ENCODE data around the gene RRP1. TPM values are rescaled to one million over a fixed set of nuclear protein-coding genes. Genes with fewer than 3 reads are reported as not detected.

The RRP1 gene
- total and polyA plus RNA-seq, 10 of the 15 experiments (the other 5 are each of a cell fraction or from before 2014, with no cell fraction given), result 0.34 to 70.8 (median 35.1) TPM

DNA sequence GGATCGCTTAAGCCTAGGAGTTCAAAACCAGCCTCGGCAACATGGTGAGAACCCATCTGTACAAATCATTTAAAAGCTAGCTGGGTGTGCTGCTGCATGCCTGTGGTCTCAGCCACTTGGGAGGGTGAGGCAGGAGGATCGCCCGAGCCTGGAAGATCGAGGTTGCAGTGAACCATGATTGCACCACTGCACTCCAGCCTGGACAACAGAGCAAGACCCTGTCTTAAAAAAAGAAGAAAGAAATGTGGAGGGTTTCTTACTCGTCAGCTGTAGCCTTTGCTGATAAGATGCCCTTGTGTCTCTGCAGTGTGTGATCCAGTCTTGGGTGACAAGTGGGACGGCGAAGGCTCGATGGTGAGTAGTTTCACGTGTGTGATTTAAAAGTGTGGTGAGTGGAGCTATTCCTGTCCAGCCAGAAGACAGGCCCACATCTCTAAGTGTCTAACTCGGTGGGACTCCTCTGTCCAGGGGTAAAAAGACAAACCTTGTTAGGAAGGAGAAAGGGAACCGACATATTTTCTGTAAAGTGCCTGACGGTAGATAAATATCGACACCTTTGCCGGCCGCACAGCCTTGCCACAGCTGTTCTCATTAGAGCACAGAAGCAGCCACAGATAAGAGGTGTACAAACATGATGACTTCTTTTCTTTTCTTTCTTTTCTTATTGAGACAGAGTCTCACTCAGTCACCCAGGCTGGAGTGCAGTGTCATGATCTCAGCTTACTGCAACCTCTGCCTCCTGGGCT lies 43.4 kb upstream of the RRP1 start:
- Histone ChIP-seq H3K9me3 (replicated peaks; ENCODE audit: control insufficient read depth, insufficient read depth, low read length) (no peaks in the 10 kb centered on the region), H3K4me2 (ENCODE audit: control insufficient read depth, insufficient read depth) (no peak overlapping the region), H3K79me2 (ENCODE audit: control insufficient read depth, insufficient read depth, low read length) (no peaks in the 10 kb centered on the region), H3K36me3 (ENCODE audit: control insufficient read depth in 2 of 2, insufficient read depth in 2 of 2, low read length in 1 of 2) (peaks cover 20 to 32% of the 10 kb centered on the region in 2 experiments; a peak in 3 of 4 replicates), H4K20me1 (ENCODE audit: control insufficient read depth, insufficient read depth) (no peaks in the 10 kb centered on the region), H3K4me1 (ENCODE audit: control insufficient read depth, insufficient read depth, low read length) (no peaks in the 10 kb centered on the region), H3K9ac (ENCODE audit: control insufficient read depth, insufficient read depth, low read length) (no peak overlapping the region), H3K4me3 (no peak overlapping the region), H3K27me3 (replicated peaks in 1 of 2; ENCODE audit: control insufficient read depth in 2 of 2, insufficient read depth in 2 of 2, low read length in 1 of 2) (no peaks in the 10 kb centered on the region), H2AFZ (ENCODE audit: control insufficient read depth, low read depth, low read length) (no peak overlapping the region), H3K27ac (ENCODE audit: control insufficient read depth, insufficient read depth) (no peak overlapping the region)
- FAIRE-seq, result no peak
- SMC1A ChIA-PET (ENCODE audit: uncharacterized antibody, unreplicated experiment), result no interaction called here
- CTCF ChIA-PET, result no interaction called here
- in situ Hi-C loops (cut with MboI) (no loop called here), intact Hi-C loops (cut with micrococcal nuclease; ENCODE audit: unreplicated experiment) (no loop called here)
- no peak for ATAC-seq
- no peak for TF ChIP-seq HSF1 (IDR thresholded peaks at IDR 0.05; ENCODE audit: low read depth, low read length)
- no peak for TF ChIP-seq TAF1 (IDR thresholded peaks at IDR 0.05; ENCODE audit: borderline replicate concordance, low read depth, low read length)
- no peak for TF ChIP-seq SRF (IDR thresholded peaks at IDR 0.05; ENCODE audit: low read depth in 2 of 2, low read length in 2 of 2)
- TF ChIP-seq NR2C2 (IDR thresholded peaks at IDR 0.05; ENCODE audit: borderline replicate concordance, control insufficient read depth, insufficient read length, low read depth), result no peak
- TF ChIP-seq IKZF1 (conservative IDR thresholded peaks at IDR 0.05), result no peak
- no peak for TF ChIP-seq DPF2 (IDR thresholded peaks at IDR 0.05)
- no peak for TF ChIP-seq NFIC (IDR thresholded peaks at IDR 0.05; ENCODE audit: low read depth, low read length)
- no peak for TF ChIP-seq CBX3 (IDR thresholded peaks at IDR 0.05; ENCODE audit: borderline replicate concordance, low read depth)
- no peak for TF ChIP-seq SP1 (IDR thresholded peaks at IDR 0.05; ENCODE audit: low read depth, low read length)
- TF ChIP-seq CEBPB (IDR thresholded peaks at IDR 0.05; ENCODE audit: borderline replicate concordance in 1 of 2, low read depth in 2 of 2, low read length in 2 of 2), result no peak
- TF ChIP-seq BCL3 (IDR thresholded peaks at IDR 0.05; ENCODE audit: borderline replicate concordance, insufficient read depth, low read depth, low read length, poor library complexity, severe bottlenecking), result no peak
- no peak for TF ChIP-seq RUNX3 (IDR thresholded peaks at IDR 0.05; ENCODE audit: low read length)
- no peak for TF ChIP-seq CBFB (IDR thresholded peaks at IDR 0.05; ENCODE audit: low read depth)
- TF ChIP-seq GABPA (IDR thresholded peaks at IDR 0.05; ENCODE audit: low read depth), result no peak
- TF ChIP-seq ASH2L (IDR thresholded peaks at IDR 0.05; ENCODE audit: borderline replicate concordance, low read depth), result no peak
- no peak for TF ChIP-seq FOXK2 (IDR thresholded peaks at IDR 0.05)
- no peak for TF ChIP-seq ELK1 (IDR thresholded peaks at IDR 0.05; ENCODE audit: low read depth, low read length)
- TF ChIP-seq EZH2 (IDR thresholded peaks at IDR 0.05; ENCODE audit: borderline replicate concordance, control insufficient read depth, low read depth, low read length), result no peak
- TF ChIP-seq, protein P1, sequence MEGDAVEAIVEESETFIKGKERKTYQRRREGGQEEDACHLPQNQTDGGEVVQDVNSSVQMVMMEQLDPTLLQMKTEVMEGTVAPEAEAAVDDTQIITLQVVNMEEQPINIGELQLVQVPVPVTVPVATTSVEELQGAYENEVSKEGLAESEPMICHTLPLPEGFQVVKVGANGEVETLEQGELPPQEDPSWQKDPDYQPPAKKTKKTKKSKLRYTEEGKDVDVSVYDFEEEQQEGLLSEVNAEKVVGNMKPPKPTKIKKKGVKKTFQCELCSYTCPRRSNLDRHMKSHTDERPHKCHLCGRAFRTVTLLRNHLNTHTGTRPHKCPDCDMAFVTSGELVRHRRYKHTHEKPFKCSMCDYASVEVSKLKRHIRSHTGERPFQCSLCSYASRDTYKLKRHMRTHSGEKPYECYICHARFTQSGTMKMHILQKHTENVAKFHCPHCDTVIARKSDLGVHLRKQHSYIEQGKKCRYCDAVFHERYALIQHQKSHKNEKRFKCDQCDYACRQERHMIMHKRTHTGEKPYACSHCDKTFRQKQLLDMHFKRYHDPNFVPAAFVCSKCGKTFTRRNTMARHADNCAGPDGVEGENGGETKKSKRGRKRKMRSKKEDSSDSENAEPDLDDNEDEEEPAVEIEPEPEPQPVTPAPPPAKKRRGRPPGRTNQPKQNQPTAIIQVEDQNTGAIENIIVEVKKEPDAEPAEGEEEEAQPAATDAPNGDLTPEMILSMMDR (IDR thresholded peaks at IDR 0.05 in 2 of 3, conservative IDR thresholded peaks at IDR 0.05 in 1 of 3; ENCODE audit: control insufficient read depth in 2 of 3, extremely low read depth in 1 of 3, insufficient read depth in 1 of 3, low read depth in 3 of 3, low read length in 3 of 3), result no peak
- BruUV-seq (replicated peaks), result no TSS peak
- WGBS (ENCODE audit: insufficient coverage, insufficient replicate concordance, low lambda C conversion rate, missing lambda C conversion rate), result 94% methylated on average over 16 of the region's 16 CpGs
- DNase-seq (ENCODE audit: low read depth, low spot score), result no peak
- RAD21 ChIA-PET (ENCODE audit: unreplicated experiment), result no interaction called here
- POLR2A ChIA-PET, result no interaction called here

Measured in GM12878 (cell line).